IMR-90 (cell line): Measurements from ENCODE around the gene TMEM82. TPM values are rescaled to one million over a fixed set of nuclear protein-coding genes. Genes with fewer than 3 reads are reported as not detected.

Experiments
- ATAC-seq: fragments of 200-7000 bp; cut with Tn5 transposase; 2 replicates; pipeline ENCODE4 v1.9.1; 2020; ENCODE audit warnings: low read depth, mild to moderate bottlenecking, moderate library complexity
- BruUV-seq: library from RNA; stranded (reverse); fragments of 400-500 nt; replicated peaks from 2 replicates; lab custom pipeline; 2021; lab: Mats Ljungman, UMichigan
- CTCF ChIA-PET: fragments of 300-600 bp; formaldehyde crosslinking; extraction: SDS; loops from one replicate; lab custom pipeline; 2021; ENCODE audit warnings: antibody characterized with exemption; lab: Yijun Ruan, JAX
- POLR2A ChIA-PET: fragments of 300-600 bp; sonication (Branson Sonifier 250); formaldehyde crosslinking; loops from one replicate; lab custom pipeline; 2022; ENCODE audit warnings: antibody characterized with exemption; ENCODE audit not compliant: unreplicated experiment; lab: Charles Lee
- DNase-seq: peaks from one replicate; pipeline ENCODE4 v3.0.0; 2013
- H2AFZ ChIP-seq: replicated peaks from 2 replicates; pipeline ENCODE3; 2013; ENCODE audit warnings: low read length, mild to moderate bottlenecking; ENCODE audit not compliant: poor library complexity
- H2AK5ac ChIP-seq: 2 replicates; pipeline ENCODE4 v1.6.1; 2013; ENCODE audit warnings: low read depth, low read length, inconsistent platforms
- H2AK9ac ChIP-seq: replicated peaks from 2 replicates; pipeline ENCODE3; 2013; ENCODE audit warnings: mild to moderate bottlenecking, low read depth, low read length, moderate library complexity; ENCODE audit not compliant: poor library complexity
- H2BK120ac ChIP-seq: 2 replicates; pipeline ENCODE4 v1.6.1; 2013; ENCODE audit warnings: low read depth, low read length, inconsistent platforms
- H2BK15ac ChIP-seq: 3 replicates; pipeline ENCODE4 v1.6.1; 2013; ENCODE audit warnings: low read depth, low read length, inconsistent platforms
- H2BK20ac ChIP-seq: 2 replicates; pipeline ENCODE4 v1.6.1; 2013; ENCODE audit warnings: low read depth, mild to moderate bottlenecking, inconsistent platforms, low read length, moderate library complexity
- H2BK5ac ChIP-seq: 2 replicates; pipeline ENCODE4 v1.6.1; 2013; ENCODE audit warnings: mild to moderate bottlenecking, low read depth, low read length, inconsistent platforms; ENCODE audit not compliant: poor library complexity, severe bottlenecking
- H3K14ac ChIP-seq: replicated peaks from 2 replicates; pipeline ENCODE4 v1.6.1; 2013; ENCODE audit warnings: low read depth, low read length, inconsistent platforms
- H3K18ac ChIP-seq: 2 replicates; pipeline ENCODE4 v1.6.1; 2013; ENCODE audit warnings: low read depth, low read length, control low read depth
- H3K23ac ChIP-seq: 2 replicates; pipeline ENCODE4 v1.6.1; 2013; ENCODE audit warnings: low read depth, low read length, inconsistent platforms
- H3K27ac ChIP-seq: 2 replicates; pipeline ENCODE4 v1.5.1; 2013; ENCODE audit warnings: mild to moderate bottlenecking, control low read depth, low read length; ENCODE audit not compliant: insufficient read depth
- H3K27me3 ChIP-seq: 2 replicates; pipeline ENCODE4 v1.6.1; 2013; ENCODE audit warnings: low read length; ENCODE audit not compliant: control insufficient read depth, insufficient read depth
- H3K36me3 ChIP-seq: 2 replicates; pipeline ENCODE4 v1.6.1; 2013; ENCODE audit warnings: low read length, mixed read lengths; ENCODE audit not compliant: control insufficient read depth, insufficient read depth
- H3K4ac ChIP-seq: 2 replicates; pipeline ENCODE4 v1.6.1; 2013; ENCODE audit warnings: low read depth, low read length, inconsistent platforms
- H3K4me1 ChIP-seq: 2 replicates; pipeline ENCODE4 v1.6.1; 2013; ENCODE audit warnings: low read length, mixed read lengths; ENCODE audit not compliant: control insufficient read depth, insufficient read depth
- H3K4me2 ChIP-seq: 2 replicates; pipeline ENCODE4 v1.6.1; 2013; ENCODE audit warnings: low read depth, mild to moderate bottlenecking, control low read depth, low read length, moderate library complexity
- H3K4me3 ChIP-seq: 2 replicates; pipeline ENCODE4 v1.5.1; 2013; ENCODE audit warnings: low read depth, mild to moderate bottlenecking, control low read depth, low read length, moderate library complexity; ENCODE audit not compliant: insufficient read depth
- H3K56ac ChIP-seq: 2 replicates; pipeline ENCODE4 v1.6.1; 2013; ENCODE audit warnings: low read length, inconsistent platforms; ENCODE audit not compliant: insufficient read depth; ENCODE audit errors: extremely low read depth
- H3K79me1 ChIP-seq, 2 experiments: 2 replicates each; pipeline ENCODE4 v1.6.1; 2013; ENCODE audit warnings: low read length in 2 of 2, inconsistent platforms in 1 of 2, low read depth in 1 of 2
- H3K9ac ChIP-seq: 2 replicates; pipeline ENCODE4 v1.6.1; 2013; ENCODE audit warnings: low read depth, low read length, control low read depth
- H3K9me1 ChIP-seq: 2 replicates; pipeline ENCODE4 v1.6.1; 2013; ENCODE audit warnings: low read length, inconsistent platforms; ENCODE audit not compliant: insufficient read depth
- H3K9me3 ChIP-seq: 2 replicates; pipeline ENCODE4 v1.6.1; 2013; ENCODE audit warnings: low read length; ENCODE audit not compliant: control insufficient read depth, insufficient read depth
- H4K20me1 ChIP-seq: 2 replicates; pipeline ENCODE4 v1.6.1; 2013; ENCODE audit warnings: low read length, inconsistent platforms; ENCODE audit not compliant: insufficient read depth
- H4K5ac ChIP-seq: 2 replicates; pipeline ENCODE4 v1.6.1; 2013; ENCODE audit warnings: mild to moderate bottlenecking, low read depth, low read length, control low read depth
- H4K8ac ChIP-seq, 2 experiments: 2 replicates each; pipeline ENCODE4 v1.6.1; 2013; ENCODE audit warnings: low read depth in 2 of 2, low read length in 2 of 2, control low read depth in 1 of 2, inconsistent platforms in 1 of 2
- H4K91ac ChIP-seq: 2 replicates; pipeline ENCODE4 v1.6.1; 2013; ENCODE audit warnings: low read depth, low read length, inconsistent platforms; ENCODE audit not compliant: insufficient read depth
- FOS ChIP-seq: fragments of 150-350 bp; IDR thresholded peaks from 2 replicates; pipeline ENCODE4 v1.6.1; 2016; ENCODE audit warnings: low read depth, low read length
- MXI1 ChIP-seq: IDR thresholded peaks from 2 replicates; pipeline ENCODE4 v1.6.1; 2012; ENCODE audit warnings: low read depth, mild to moderate bottlenecking, low read length, moderate library complexity, borderline replicate concordance
- NFE2L2 ChIP-seq: fragments of 150-350 bp; IDR thresholded peaks from 2 replicates; pipeline ENCODE4 v1.6.1; 2016; ENCODE audit warnings: low read depth, mild to moderate bottlenecking, low read length
- POLR2A ChIP-seq: IDR thresholded peaks from 2 replicates; pipeline ENCODE4 v1.6.1; 2012; ENCODE audit warnings: mild to moderate bottlenecking, low read depth, low read length
- RAD21 ChIP-seq: IDR thresholded peaks from 2 replicates; pipeline ENCODE4 v1.6.1; 2012; ENCODE audit warnings: low read length, improper control_type of control experiment
- RCOR1 ChIP-seq: IDR thresholded peaks from 2 replicates; pipeline ENCODE4 v1.6.1; 2012; ENCODE audit warnings: mild to moderate bottlenecking, low read length, improper control_type of control experiment; ENCODE audit not compliant: insufficient replicate concordance
- RFX5 ChIP-seq: IDR thresholded peaks from 2 replicates; pipeline ENCODE4 v1.8.0; 2012; ENCODE audit warnings: low read depth, mild to moderate bottlenecking, low read length, moderate library complexity
- WGBS, 2 experiments: methylation state at CpG; one replicate each; pipeline versions ENCODE4 v1.1.5 to v1.1.7; 2013; ENCODE audit warnings: missing lambda C conversion rate in 2 of 2; ENCODE audit not compliant: insufficient read length in 1 of 2; ENCODE audit errors: extremely low coverage in 2 of 2; 5-methylcytosine and 5-hydroxymethylcytosine counted together
- dilution Hi-C: fragments of 300-500 bp; cut with HindIII; formaldehyde crosslinking; loops from one replicate; pipeline ENCODE4 v1.14.3; 2018; ENCODE audit warnings: low sequenced_read_pairs; ENCODE audit not compliant: unreplicated experiment
- in situ Hi-C: fragments of 300-500 bp; cut with MboI; formaldehyde crosslinking; loops from 3 replicates; pipeline ENCODE4 v1.14.3; 2019; ENCODE audit warnings: low sequenced_read_pairs, inconsistent platforms, mixed read lengths
- intact Hi-C: fragments of 100-400 bp; cut with micrococcal nuclease; formaldehyde crosslinking; loops from 2 replicates; pipeline ENCODE4 v1.10.0; 2022
- polyA plus RNA-seq, 3 experiments: library from polyadenylated mRNA; depleted of rRNA; stranded (reverse); fragments of >200 nt; gene quantifications; 2 replicates each; pipeline ENCODE4 v1.2.3, GENCODE V29; 2012; ENCODE audit warnings: low replicate concordance in 1 of 3
- total RNA-seq: library from RNA; depleted of rRNA; stranded (reverse); fragments of >200 nt; gene quantifications from 2 replicates; pipeline ENCODE4 v1.2.3, GENCODE V29; 2012
- TF ChIP-seq, protein P1 (sequence below): fragments of 150-350 bp; IDR thresholded peaks from 2 replicates; pipeline ENCODE4 v1.6.1; 2017; ENCODE audit warnings: mild to moderate bottlenecking, antibody characterized with exemption, low read length, low read depth

The TMEM82 gene
- total and polyA plus RNA-seq, 2 of the 4 experiments (the other 2 are of a cell fraction) = not detected

DNA sequence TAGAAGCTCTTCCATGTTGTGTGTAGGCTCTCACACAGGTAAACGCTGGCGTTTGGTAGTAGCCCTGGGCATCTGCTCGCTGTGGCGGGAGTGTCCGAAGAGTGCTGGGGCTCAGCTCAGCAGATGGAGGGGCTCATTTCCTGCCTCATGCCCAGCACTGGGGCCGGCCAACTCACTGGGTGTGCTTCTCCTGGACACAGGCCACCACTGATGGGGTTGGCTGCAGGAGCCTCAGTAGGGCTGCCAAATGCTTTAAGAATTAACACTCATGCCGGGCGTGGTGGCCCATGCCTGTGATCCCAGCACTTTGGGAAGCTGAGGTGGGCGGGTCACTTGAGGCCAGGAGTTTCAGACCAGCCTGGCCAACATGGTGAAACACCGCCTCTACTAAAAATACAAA lies 44.3 kb downstream of the TMEM82 start:
- Histone ChIP-seq H3K23ac (no peak overlapping the region), H2BK120ac (no peak overlapping the region), H2AK5ac (no peak overlapping the region; the same call in 1 of the 2 replicates), H3K36me3 (peaks cover 30% of the 10 kb centered on the region), H3K4me2 (no peak overlapping the region), H2AFZ (no peak overlapping the region), H3K27ac (no peak overlapping the region), H3K4me3 (no peak overlapping the region), H3K9me3 (no peaks in the 10 kb centered on the region), H3K9ac (no peak overlapping the region), H2BK20ac (no peak overlapping the region), H4K20me1 (peaks cover 3% of the 10 kb centered on the region), H2BK5ac (no peak overlapping the region), H3K27me3 (no peaks in the 10 kb centered on the region), H4K91ac (no peak overlapping the region; the same call in 1 of the 2 replicates), H4K8ac (no peak overlapping the region; a peak in 1 of 4 replicates), H4K5ac (no peak overlapping the region), H2BK15ac (no peak overlapping the region), H3K4me1 (0 out of 2 replicates have a peak, but pooled peaks cover 3% of the 10 kb centered on the region), H3K18ac (no peak overlapping the region), H3K56ac (no peak overlapping the region), H2AK9ac (no peak overlapping the region), H3K79me1 (0 out of 4 replicates have a peak, but pooled peaks cover 0 to 3% of the 10 kb centered on the region in 2 experiments), H3K14ac (0 out of 2 replicates have a peak overlapping the region, but pooled peaks have one; percentile 27), H3K4ac (no peak overlapping the region), H3K9me1 (peaks cover 5% of the 10 kb centered on the region)
- BruUV-seq = no TSS peak
- ChIA-PET CTCF (no interaction called here), POLR2A (no interaction called here)
- 64% methylated on average over 7 of the region's 10 CpGs; no CpG with 5 or more reads in 1 of the 2 experiments for WGBS, 2 experiments
- dilution Hi-C loops (no loop called here), intact Hi-C loops (no loop called here), in situ Hi-C loops (loop anchor here (25.0 kb wide), 1 partner anchor 401 kb away; no protein-coding TSS in a partner anchor)
- DNase-seq (peak; percentile 18), ATAC-seq (peak; percentile 31)
- TF ChIP-seq RFX5 (no peak), NFE2L2 (no peak), RAD21 (no peak), MXI1 (no peak), RCOR1 (no peak), POLR2A (no peak), FOS (no peak)
- TF ChIP-seq, protein P1, sequence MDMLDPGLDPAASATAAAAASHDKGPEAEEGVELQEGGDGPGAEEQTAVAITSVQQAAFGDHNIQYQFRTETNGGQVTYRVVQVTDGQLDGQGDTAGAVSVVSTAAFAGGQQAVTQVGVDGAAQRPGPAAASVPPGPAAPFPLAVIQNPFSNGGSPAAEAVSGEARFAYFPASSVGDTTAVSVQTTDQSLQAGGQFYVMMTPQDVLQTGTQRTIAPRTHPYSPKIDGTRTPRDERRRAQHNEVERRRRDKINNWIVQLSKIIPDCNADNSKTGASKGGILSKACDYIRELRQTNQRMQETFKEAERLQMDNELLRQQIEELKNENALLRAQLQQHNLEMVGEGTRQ = no peak
